NCI-H2029 treated with DMSO at 0.1 percent for 48 hours (cell line): Measurements from ENCODE around the gene ZNF518B.
"Not testable (repeated sequence)": the region's sequence is repeated elsewhere in the genome, so short reads cannot be mapped to it uniquely, and the experiment has no call there.

ENCODE experiments used
- DNase-seq: peaks from one replicate; lab custom pipeline; 2025; lab: John Stamatoyannopoulos, UW

ZNF518B gene

GRCh38 chr4:10458177-10458576 lies 951 bp upstream of the ZNF518B start:
- no peak for DNase-seq

- DNase-seq, result no peak
These were observed 501 bp downstream of the ZNF518B start for GRCh38 chr4:10456595-10457254.

- DNase-seq, result no peak
These were observed 999 bp downstream of the ZNF518B start for GRCh38 chr4:10456260-10456594.

- DNase-seq, result no peak
These were observed 2.1 kb downstream of the ZNF518B start for GRCh38 chr4:10455133-10455532.

- no peak for DNase-seq
These were observed 2.5 kb downstream of the ZNF518B start for GRCh38 chr4:10454726-10455125.

- DNase-seq, result no peak
These were observed 3.1 kb downstream of the ZNF518B start for GRCh38 chr4:10454121-10454520.

- DNase-seq, result no peak
These were observed 8.2 kb downstream of the ZNF518B start for GRCh38 chr4:10448991-10449390.

- no peak for DNase-seq
These were observed 14.2 kb downstream of the ZNF518B start for GRCh38 chr4:10442976-10443375.

GRCh38 chr4:10441512-10441911 lies 15.7 kb downstream of the ZNF518B start:
- no peak for DNase-seq

GRCh38 chr4:10438924-10439323 lies 18.3 kb downstream of the ZNF518B start:
- DNase-seq, result no peak

GRCh38 chr4:10437735-10438134 lies 19.5 kb downstream of the ZNF518B start:
- DNase-seq, result no peak

- not testable (repeated sequence) for DNase-seq
These were observed 29.5 kb downstream of the ZNF518B start for GRCh38 chr4:10427680-10428079.

GRCh38 chr4:10421344-10422055 lies 35.7 kb downstream of the ZNF518B start:
- no peak for DNase-seq

GRCh38 chr4:10417740-10418139 lies 39.5 kb downstream of the ZNF518B start:
- no peak for DNase-seq

- DNase-seq, result no peak
These were observed 40.8 kb downstream of the ZNF518B start for GRCh38 chr4:10416441-10416840.

- DNase-seq, result no peak
These were observed 44.0 kb downstream of the ZNF518B start for GRCh38 chr4:10413177-10413576.

- DNase-seq, result no peak
These were observed 51.6 kb downstream of the ZNF518B start for GRCh38 chr4:10405672-10406071.

GRCh38 chr4:10403633-10404445 lies 53.4 kb downstream of the ZNF518B start:
- DNase-seq, result peak; percentile 54

- no peak for DNase-seq
These were observed 61.1 kb downstream of the ZNF518B start for GRCh38 chr4:10395971-10396580.
